IPS-18c (cell line): ENCODE results near the gene NR1H4.
"Not testable (repeated sequence)": the region's sequence is repeated elsewhere in the genome, so short reads cannot be mapped to it uniquely, and the experiment has no call there.

Experiments used
- H3K4me3 ChIP-seq: 2 replicates; pipeline ENCODE4 v1.7.0; 2013; ENCODE audit warnings: low read depth, mild to moderate bottlenecking, low read length, moderate library complexity; ENCODE audit not compliant: insufficient read depth
- H3K9me3 ChIP-seq: one replicate; pipeline ENCODE4 v1.6.1; 2013; ENCODE audit warnings: mild to moderate bottlenecking, low read length, moderate library complexity; ENCODE audit not compliant: control insufficient read depth, insufficient read depth

Gene NR1H4

GRCh38 chr12:100494538-100494937 is 20.9 kb downstream of the NR1H4 start:
- no peak overlapping the region for H3K4me3 ChIP-seq
- H3K9me3 ChIP-seq: no peaks in the 10 kb centered on the region

GRCh38 chr12:100497105-100497795 is 23.6 kb downstream of the NR1H4 start:
- Histone ChIP-seq H3K9me3 (no peaks in the 10 kb centered on the region), H3K4me3 (no peak overlapping the region)

GRCh38 chr12:100498141-100498540 is 24.5 kb downstream of the NR1H4 start:
- no peaks in the 10 kb centered on the region for H3K9me3 ChIP-seq

GRCh38 chr12:100499416-100499815 is 25.8 kb downstream of the NR1H4 start:
- Histone ChIP-seq H3K9me3 (no peaks in the 10 kb centered on the region), H3K4me3 (no peak overlapping the region)

More at GRCh38 chr12:100498141-100498540, 24.5 kb downstream of the NR1H4 start:
- no peak overlapping the region for H3K4me3 ChIP-seq

- H3K9me3 ChIP-seq, H3K4me3 ChIP-seq: not testable (repeated sequence)
Observed at GRCh38 chr12:100502718-100503117, 29.1 kb downstream of the NR1H4 start.

GRCh38 chr12:100503228-100503628 is 29.6 kb downstream of the NR1H4 start:
- H3K4me3 ChIP-seq: no peak overlapping the region
- H3K9me3 ChIP-seq: no peaks in the 10 kb centered on the region

- Histone ChIP-seq H3K9me3 (no peaks in the 10 kb centered on the region), H3K4me3 (no peak overlapping the region)
Observed at GRCh38 chr12:100504804-100505203, 31.1 kb downstream of the NR1H4 start.

GRCh38 chr12:100508751-100509150 is 35.1 kb downstream of the NR1H4 start:
- H3K4me3 ChIP-seq: no peak overlapping the region
- no peaks in the 10 kb centered on the region for H3K9me3 ChIP-seq

- H3K9me3 ChIP-seq: no peaks in the 10 kb centered on the region
- H3K4me3 ChIP-seq: no peak overlapping the region
Observed at GRCh38 chr12:100512692-100513091, 39.0 kb downstream of the NR1H4 start.

- Histone ChIP-seq H3K4me3 (no peak overlapping the region), H3K9me3 (no peaks in the 10 kb centered on the region)
Observed at GRCh38 chr12:100515968-100516367, 42.3 kb downstream of the NR1H4 start.

GRCh38 chr12:100518376-100518775 is 44.7 kb downstream of the NR1H4 start:
- no peaks in the 10 kb centered on the region for H3K9me3 ChIP-seq
- no peak overlapping the region for H3K4me3 ChIP-seq

- Histone ChIP-seq H3K9me3 (no peaks in the 10 kb centered on the region), H3K4me3 (no peak overlapping the region)
Observed at GRCh38 chr12:100520048-100520769, 46.5 kb downstream of the NR1H4 start.

GRCh38 chr12:100521958-100522357 is 48.3 kb downstream of the NR1H4 start:
- no peak overlapping the region for H3K4me3 ChIP-seq

GRCh38 chr12:100528034-100528433 is 54.4 kb downstream of the NR1H4 start:
- no peak overlapping the region for H3K4me3 ChIP-seq
- H3K9me3 ChIP-seq: no peaks in the 10 kb centered on the region

More at GRCh38 chr12:100521958-100522357, 48.3 kb downstream of the NR1H4 start:
- no peaks in the 10 kb centered on the region for H3K9me3 ChIP-seq

- H3K9me3 ChIP-seq: no peaks in the 10 kb centered on the region
- no peak overlapping the region for H3K4me3 ChIP-seq
Observed at GRCh38 chr12:100528471-100529127, 54.9 kb downstream of the NR1H4 start.

GRCh38 chr12:100529756-100530350 is 56.2 kb downstream of the NR1H4 start:
- H3K4me3 ChIP-seq: no peak overlapping the region
- H3K9me3 ChIP-seq: no peaks in the 10 kb centered on the region

- Histone ChIP-seq H3K9me3 (no peaks in the 10 kb centered on the region), H3K4me3 (no peak overlapping the region)
Observed at GRCh38 chr12:100533376-100533775, 59.7 kb downstream of the NR1H4 start.
